ENCODE measurements around the gene TESMIN.

DNA sequence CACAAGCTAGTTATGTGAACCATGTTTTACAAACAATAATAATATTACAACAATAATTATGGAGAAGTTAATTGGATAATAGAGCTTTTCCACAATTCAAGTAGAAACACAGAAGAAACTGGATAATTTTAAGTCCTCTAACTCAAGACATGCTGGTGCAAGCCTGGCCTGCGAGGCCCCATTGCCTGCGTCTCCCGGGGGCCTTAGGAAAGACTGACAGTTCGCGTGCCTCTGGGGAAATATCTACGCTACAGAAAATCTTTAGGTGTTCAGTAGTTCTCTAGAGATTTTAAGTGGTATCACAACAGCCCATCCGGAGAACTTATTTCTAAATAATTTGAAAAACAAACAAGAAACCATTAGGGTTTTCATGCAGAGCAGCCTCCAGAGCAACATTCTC, 43.8 kb downstream of the TESMIN start:
- TF ChIP-seq CTCF (IDR thresholded peaks at IDR 0.05; ENCODE audit: low read depth, low read length), result no peak
- no peak for TF ChIP-seq POLR2A (IDR thresholded peaks at IDR 0.05; ENCODE audit: extremely low read depth, insufficient read length)
- TF ChIP-seq, protein P1, sequence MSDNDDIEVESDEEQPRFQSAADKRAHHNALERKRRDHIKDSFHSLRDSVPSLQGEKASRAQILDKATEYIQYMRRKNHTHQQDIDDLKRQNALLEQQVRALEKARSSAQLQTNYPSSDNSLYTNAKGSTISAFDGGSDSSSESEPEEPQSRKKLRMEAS (IDR thresholded peaks at IDR 0.05; ENCODE audit: low read depth, low read length), result no peak
